Psoas muscle (tissue), 8 donors: ENCODE data around the gene AGBL2. TPM values are rescaled to one million over a fixed set of nuclear protein-coding genes. Genes with fewer than 3 reads are reported as not detected.
"Not testable (repeated sequence)": the region's sequence is repeated elsewhere in the genome, so short reads cannot be mapped to it uniquely, and the experiment has no call there.

Experiments
- ATAC-seq, 4 donors: fragments of 200-7000 bp; cut with Tn5 transposase; one replicate each; pipeline ENCODE4 v1.9.1; 2020; ENCODE audit warnings: moderate library complexity in 3 of 4, mild to moderate bottlenecking in 2 of 4
- DNase-seq, 2 donors: peaks; one replicate each; pipeline ENCODE4 v3.0.0-alpha.2; 2020
- H3K27ac ChIP-seq: fragments of 200-600 bp; one replicate; pipeline ENCODE4 v1.8.0; 2022
- H3K27me3 ChIP-seq, 3 donors: fragments of 200-600 bp in 1 of 3; one replicate each; pipeline versions ENCODE4 v1.6.1 to v1.8.0; 2013 to 2022; ENCODE audit warnings: low read length in 2 of 3, mild to moderate bottlenecking in 2 of 3, moderate library complexity in 1 of 3; ENCODE audit not compliant: insufficient read depth in 3 of 3
- H3K36me3 ChIP-seq, 2 donors: fragments of 200-600 bp in 1 of 2; one replicate each; pipeline versions ENCODE4 v1.6.1 to v1.8.0; 2013 to 2022; ENCODE audit warnings: low read depth in 1 of 2, mild to moderate bottlenecking in 1 of 2, moderate library complexity in 1 of 2; ENCODE audit not compliant: insufficient read depth in 1 of 2
- H3K4me1 ChIP-seq: fragments of 200-600 bp; one replicate; pipeline ENCODE4 v1.8.0; 2022
- H3K4me3 ChIP-seq: fragments of 200-600 bp; one replicate; pipeline ENCODE4 v1.8.0; 2022; ENCODE audit warnings: mild to moderate bottlenecking
- H3K9me3 ChIP-seq: fragments of 200-600 bp; one replicate; pipeline ENCODE4 v1.8.0; 2022
- WGBS, 3 donors: extraction: QIAGEN DNeasy Blood & Tissue Kit; methylation state at CpG; one replicate each; pipeline versions ENCODE4 v1.1.6 to v1.1.7; 2013; 5-methylcytosine and 5-hydroxymethylcytosine counted together
- intact Hi-C, 2 donors: fragments of 100-400 bp; cut with DNase I; formaldehyde crosslinking; loops; one replicate each; pipeline versions ENCODE4 v1.11.0 to v1.14.2; 2022
- polyA plus RNA-seq, 3 donors: library from polyadenylated mRNA; stranded (reverse); fragments of 200-250 nt; gene quantifications; one replicate each; pipeline ENCODE4 v1.2.3, GENCODE V29; 2013
- total RNA-seq, 4 donors: library from RNA; stranded (reverse); fragmentation: NEBNext Ultra II Directional in 2 of 4; extraction: Animal tissue kit (Norgen Biotek cat#: 25700) in 2 of 4; gene quantifications; one replicate each; pipeline versions ENCODE4 v1.2.1 to v1.2.4, GENCODE V29; 2021 to 2023
- TF ChIP-seq, protein P1 (sequence below): fragments of 200-600 bp; IDR thresholded peaks from one replicate; pipeline ENCODE4 v1.8.0; 2022; ENCODE audit warnings: antibody characterized with exemption
- donor health status: healthy with polysubstance abuse.
- donor health status: DM: no; HTN: no; CAD: no; lungs with moderate emphysema.
- donor health status: Bipolar disorder and iron deficiency.
- donor health status: healthy.
- donor health status: DM: yes; HTN: yes; CAD: no.
- donor health status: DM: no; HTN: no; CAD: no.
- donor health status: DM: no; HTN: no; CAD: no.
- donor health status: DM: yes; HTN: yes; CAD: no.

The AGBL2 gene
- total and polyA plus RNA-seq, 7 donors = 0.04 to 0.76 (median 0.15) TPM; not detected in 2

DNA sequence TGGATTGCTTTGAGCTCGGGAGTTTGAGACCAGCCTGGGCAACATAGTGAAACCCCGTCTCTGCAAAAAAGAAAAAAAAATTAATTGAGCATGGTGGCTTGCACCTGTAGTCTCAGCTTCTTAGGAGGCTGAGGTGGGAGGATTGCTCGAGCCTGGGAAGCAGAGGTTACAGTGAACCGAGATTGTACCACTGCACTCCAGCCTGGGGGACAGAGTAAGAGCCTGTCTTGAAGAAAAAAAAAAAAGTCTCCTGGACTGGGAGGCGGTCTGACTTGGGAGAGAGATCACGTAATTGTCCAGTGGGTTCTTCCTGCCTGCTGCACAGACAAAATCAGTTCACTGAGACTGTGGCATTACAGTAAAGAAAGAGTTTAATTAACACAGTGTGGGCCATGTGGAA, 69.7 kb downstream of the AGBL2 start:
- TF ChIP-seq, protein P1, sequence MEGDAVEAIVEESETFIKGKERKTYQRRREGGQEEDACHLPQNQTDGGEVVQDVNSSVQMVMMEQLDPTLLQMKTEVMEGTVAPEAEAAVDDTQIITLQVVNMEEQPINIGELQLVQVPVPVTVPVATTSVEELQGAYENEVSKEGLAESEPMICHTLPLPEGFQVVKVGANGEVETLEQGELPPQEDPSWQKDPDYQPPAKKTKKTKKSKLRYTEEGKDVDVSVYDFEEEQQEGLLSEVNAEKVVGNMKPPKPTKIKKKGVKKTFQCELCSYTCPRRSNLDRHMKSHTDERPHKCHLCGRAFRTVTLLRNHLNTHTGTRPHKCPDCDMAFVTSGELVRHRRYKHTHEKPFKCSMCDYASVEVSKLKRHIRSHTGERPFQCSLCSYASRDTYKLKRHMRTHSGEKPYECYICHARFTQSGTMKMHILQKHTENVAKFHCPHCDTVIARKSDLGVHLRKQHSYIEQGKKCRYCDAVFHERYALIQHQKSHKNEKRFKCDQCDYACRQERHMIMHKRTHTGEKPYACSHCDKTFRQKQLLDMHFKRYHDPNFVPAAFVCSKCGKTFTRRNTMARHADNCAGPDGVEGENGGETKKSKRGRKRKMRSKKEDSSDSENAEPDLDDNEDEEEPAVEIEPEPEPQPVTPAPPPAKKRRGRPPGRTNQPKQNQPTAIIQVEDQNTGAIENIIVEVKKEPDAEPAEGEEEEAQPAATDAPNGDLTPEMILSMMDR = no peak
- ATAC-seq (no peak), DNase-seq (no peak)
- intact Hi-C loops = loop anchor here (5.0 kb wide), 2 partner anchors 67 to 207 kb away; no protein-coding TSS in a partner anchor
- Histone ChIP-seq H3K36me3 (no peaks in the 10 kb centered on the region), H3K4me1 (peaks cover 12% of the 10 kb centered on the region), H3K4me3 (no peak overlapping the region), H3K27ac (no peak overlapping the region), H3K27me3 (no peaks in the 10 kb centered on the region), H3K9me3 (no peaks in the 10 kb centered on the region)
- 58 to 70% (median 69%) methylated on average over 6 of the region's 6 CpGs for WGBS, 3 donors

DNA sequence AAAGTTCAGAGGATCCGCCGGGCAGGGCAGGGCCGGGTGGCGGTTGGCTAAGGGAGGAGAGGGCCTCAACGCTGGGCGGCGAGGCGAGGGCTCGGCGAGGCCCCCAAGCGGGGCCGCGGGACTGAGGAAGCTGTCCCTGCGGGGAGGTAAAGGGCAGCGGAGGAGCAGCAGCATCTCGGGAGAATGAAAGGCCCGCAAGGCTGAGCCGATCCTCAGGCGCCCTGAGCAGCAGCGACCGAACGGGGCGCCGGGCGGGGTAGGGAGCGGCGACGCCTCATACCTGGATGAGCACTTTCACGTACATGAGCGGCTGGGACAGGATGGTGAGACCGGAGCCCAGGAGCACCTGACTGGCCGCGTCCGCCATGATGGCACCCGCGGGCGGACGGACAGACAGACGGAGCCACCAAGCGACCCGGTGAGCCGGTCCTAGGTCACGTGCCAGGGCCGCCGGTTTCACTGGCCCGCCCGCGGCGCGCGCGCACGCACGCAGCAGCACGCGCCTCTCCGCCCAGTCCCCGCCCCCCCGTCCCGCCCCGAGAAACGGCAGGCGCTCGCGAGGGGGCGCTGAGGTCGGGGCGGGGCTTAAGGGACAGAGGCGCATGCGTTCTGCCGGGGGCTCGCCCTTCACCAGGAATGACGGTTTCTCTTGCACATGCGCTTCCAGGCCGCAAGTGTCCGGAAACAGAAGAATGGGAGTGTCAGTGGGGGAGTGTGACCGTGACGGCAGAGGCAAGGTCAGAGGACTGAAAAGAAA, 72.9 kb downstream of the AGBL2 start, which contains the start of gene MTCH2:
MTCH2 (minus strand) TSS at position 461 of the 757 bp plus-strand sequence; CDS start at position 367, 94 bp downstream.
- ATAC-seq = peak; percentile 97 to 99 (median 98)
- Histone ChIP-seq H3K4me1 (peaks cover 12% of the 10 kb centered on the region), H3K27ac (peak within 1 kb of the TSS; percentile 95), H3K4me3 (peak within 1 kb of the TSS; percentile 89), H3K9me3 (no peaks in the 10 kb centered on the region), H3K27me3 (no peaks in the 10 kb centered on the region), H3K36me3 (peaks cover 2 to 26% of the 10 kb centered on the region in 2 donors)
- DNase-seq = peak; percentile 95 to 98
- intact Hi-C loops = loop anchor here (5.0 kb wide), 2 partner anchors 125 to 205 kb away; partner anchors contain the start of genes FNBP4 (in 2 of the 2) and NUP160 (in 1 of the 2)
- TF ChIP-seq, protein P1 = peak; percentile 29
- WGBS, 3 donors = 1% methylated on average over 62 to 78 of the region's 78 CpGs

DNA sequence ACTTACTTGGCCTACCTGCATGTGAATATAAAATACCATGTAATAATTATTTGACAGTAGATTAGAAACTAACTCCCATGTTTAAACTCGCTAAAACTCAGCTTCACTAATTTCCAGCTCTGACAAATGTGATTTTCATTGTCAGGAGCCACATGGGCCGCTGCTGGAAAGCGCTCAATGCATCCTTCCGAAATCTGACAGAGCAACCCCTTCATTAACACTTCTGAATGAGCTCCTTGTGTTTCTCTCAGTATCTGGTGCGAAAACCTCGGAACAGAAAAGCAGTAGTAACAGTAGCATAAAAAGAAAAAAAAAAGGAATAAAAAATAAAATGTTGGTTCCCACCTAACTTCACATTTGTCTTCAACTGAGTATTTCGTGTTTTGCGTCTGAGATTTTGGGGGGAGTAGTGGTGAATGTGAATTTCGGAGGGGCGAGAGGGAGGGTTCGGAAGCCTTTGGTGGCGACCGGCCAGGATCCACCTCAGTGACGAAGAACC, 73.5 kb downstream of the AGBL2 start:
- H3K27me3 ChIP-seq = no peaks in the 10 kb centered on the region
- peaks cover 2 to 32% of the 10 kb centered on the region in 2 donors for H3K36me3 ChIP-seq
- peak overlapping the region; percentile 95 for H3K27ac ChIP-seq
- no peaks in the 10 kb centered on the region for H3K9me3 ChIP-seq
- 3 to 7% (median 6%) methylated on average over 14 of the region's 14 CpGs for WGBS, 3 donors
- ATAC-seq = no peak
- no peak for DNase-seq
- TF ChIP-seq, protein P1 = no peak
- H3K4me1 ChIP-seq = peaks cover 12% of the 10 kb centered on the region
- peak overlapping the region; percentile 89 for H3K4me3 ChIP-seq
- intact Hi-C loops = loop anchor here (5.0 kb wide), 2 partner anchors 126 to 206 kb away; partner anchors contain the start of genes FNBP4 (in 2 of the 2) and NUP160 (in 1 of the 2)

DNA sequence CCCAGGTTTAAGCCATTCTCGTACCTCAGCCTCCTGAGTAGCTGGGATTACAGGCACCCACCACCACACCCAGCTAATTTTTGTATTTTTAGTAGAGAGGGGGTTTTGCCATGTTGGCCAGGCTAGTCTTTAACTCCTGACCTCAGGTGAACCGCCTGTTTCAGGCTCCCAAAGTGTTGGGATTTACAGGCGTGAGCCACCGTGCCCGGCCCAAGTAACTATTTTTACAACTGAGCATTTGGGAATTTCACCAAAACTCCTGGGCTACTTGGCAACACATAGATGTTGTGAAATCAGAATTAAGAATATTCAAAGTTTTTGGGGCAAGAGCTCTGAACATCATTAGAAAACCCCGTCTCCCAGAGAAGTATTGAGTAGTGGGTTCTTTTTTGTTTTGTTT, 74.7 kb downstream of the AGBL2 start:
- peaks cover 2 to 42% of the 10 kb centered on the region in 2 donors for H3K36me3 ChIP-seq
- H3K27ac ChIP-seq = peak overlapping the region; percentile 95
- ATAC-seq, H3K9me3 ChIP-seq, DNase-seq, H3K27me3 ChIP-seq: not testable (repeated sequence)
- intact Hi-C loops = loop anchor here (5.0 kb wide), 2 partner anchors 127 to 207 kb away; partner anchors contain the start of genes FNBP4 (in 2 of the 2) and NUP160 (in 1 of the 2)
- 43 to 65% (median 54%) methylated on average over 6 of the region's 6 CpGs for WGBS, 3 donors
- H3K4me1 ChIP-seq = peaks cover 12% of the 10 kb centered on the region
- H3K4me3 ChIP-seq = peak overlapping the region; percentile 89

DNA sequence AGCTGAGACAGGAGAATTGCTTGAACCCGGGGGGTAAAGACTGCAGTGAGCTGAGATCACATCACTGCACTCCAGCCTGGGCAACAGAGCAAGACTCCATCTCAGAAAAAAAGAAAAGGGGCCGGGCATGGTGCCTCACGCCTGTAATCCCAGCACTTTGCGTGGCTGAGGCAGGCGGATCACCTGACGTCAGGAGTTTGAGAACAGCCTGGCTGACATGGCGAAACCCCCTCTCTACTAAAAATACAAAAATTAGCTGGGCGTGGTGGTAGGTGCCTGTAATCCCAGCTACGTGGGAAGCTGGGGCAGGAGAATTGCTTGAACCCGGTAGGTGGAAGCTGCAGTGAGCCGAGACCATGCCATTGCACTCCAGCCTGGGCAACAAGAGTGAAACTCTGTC, 78.8 kb downstream of the AGBL2 start:
- intact Hi-C loops = loop anchor here in 1 of 2 donors (5.0 kb wide), 1 partner anchor 96 kb away; no protein-coding TSS in a partner anchor
- not testable (repeated sequence) for DNase-seq, H3K4me1 ChIP-seq, H3K27ac ChIP-seq, H3K4me3 ChIP-seq, H3K27me3 ChIP-seq, H3K9me3 ChIP-seq, ATAC-seq
- H3K36me3 ChIP-seq = peaks cover 9 to 84% of the 10 kb centered on the region in 2 donors
- 87 to 96% (median 96%) methylated on average over 11 of the region's 11 CpGs for WGBS, 3 donors
